Ovary (tissue), 9 donors: ENCODE measurements around the gene REST. TPM values are rescaled to one million over a fixed set of nuclear protein-coding genes. Genes with fewer than 3 reads are reported as not detected.
"Not testable (repeated sequence)": the region's sequence is repeated elsewhere in the genome, so short reads cannot be mapped to it uniquely, and the experiment has no call there.

Experiments
- DNase-seq, 5 donors: peaks; one replicate each; pipeline ENCODE4 v3.0.0-alpha.2; 2019 to 2020
- H3K27ac ChIP-seq, 2 donors: fragments of 200-600 bp; one replicate each; pipeline versions ENCODE4 v1.5.1 to v1.8.0; 2019 to 2022
- H3K27me3 ChIP-seq: fragments of 200-600 bp; one replicate; pipeline ENCODE4 v1.8.0; 2022
- H3K36me3 ChIP-seq: fragments of 200-600 bp; sonication (generic); one replicate; pipeline ENCODE4 v1.5.1; 2019
- H3K4me1 ChIP-seq: one replicate; pipeline ENCODE4 v1.8.1; 2013; ENCODE audit warnings: mild to moderate bottlenecking, moderate library complexity; ENCODE audit not compliant: insufficient read depth
- H3K4me3 ChIP-seq: fragments of 200-600 bp; sonication (generic); one replicate; pipeline ENCODE4 v1.5.1; 2017
- H3K9me3 ChIP-seq, 2 donors: fragments of 200-600 bp in 1 of 2; sonication (generic) in 1 of 2; one replicate each; pipeline versions ENCODE4 v1.5.1 to v1.8.1; 2013 to 2019; ENCODE audit warnings: mild to moderate bottlenecking in 1 of 2, moderate library complexity in 1 of 2
- EP300 ChIP-seq: sonication (generic); formaldehyde crosslinking; IDR thresholded peaks from one replicate; pipeline ENCODE4 v1.6.1; 2017; ENCODE audit warnings: antibody characterized with exemption
- POLR2A ChIP-seq: fragments of 450-650 bp; IDR thresholded peaks from one replicate; pipeline ENCODE4 v1.6.1; 2017; ENCODE audit warnings: antibody characterized with exemption, mild to moderate bottlenecking, moderate library complexity
- WGBS, 3 donors: extraction: QIAGEN DNeasy Blood & Tissue Kit in 1 of 3; methylation state at CpG; one replicate each; pipeline versions ENCODE4 v1.1.5 to v1.1.7; 2013 to 2017; 5-methylcytosine and 5-hydroxymethylcytosine counted together
- intact Hi-C, 4 donors: fragments of 100-400 bp; cut with DNase I; formaldehyde crosslinking; loops; one replicate each; pipeline versions ENCODE4 v1.11.0 to v1.15.1; 2022 to 2023
- polyA plus RNA-seq, 2 donors: library from polyadenylated mRNA; stranded (reverse); fragments of 200-250 nt in 1 of 2; fragments of 350-450 nt in 1 of 2; fragmentation: Illumina TruSeq in 1 of 2; extraction: RNeasy Lipid Tissue Mini Kit (QIAGEN cat#74804) in 1 of 2; gene quantifications; one replicate each; pipeline ENCODE4 v1.2.3, GENCODE V29; 2013 to 2014
- total RNA-seq, 7 donors: library from RNA; depleted of rRNA in 2 of 7; stranded (reverse); fragments of >200 nt in 2 of 7; fragmentation: NEBNext Ultra II Directional in 3 of 7; extraction: Animal tissue kit (Norgen Biotek cat#: 25700) in 3 of 7; gene quantifications; one replicate each; pipeline versions ENCODE4 v1.1.0 to v1.2.4, GENCODE V29; 2016 to 2023
- TF ChIP-seq, protein P1 (sequence below), 3 donors: fragments of 450-650 bp in 2 of 3; fragments of 200-600 bp in 1 of 3; IDR thresholded peaks; one replicate each; pipeline versions ENCODE4 v1.5.1 to v1.8.0; 2016 to 2022; ENCODE audit warnings: antibody characterized with exemption in 3 of 3, mild to moderate bottlenecking in 1 of 3
- donor health status: DM: no; HTN: no; CAD: no; lungs with moderate emphysema.
- donor health status: DM: no; HTN: no; CAD: no.
- donor health status: Bipolar disorder and iron deficiency.
- donor health status: DM: yes; HTN: yes; CAD: no.
- donor health status: DM: no; HTN: no; CAD: no.
- donor health status: DM: yes; HTN: yes; CAD: no.

Gene REST
- total and polyA plus RNA-seq, 9 donors = 8.2 to 43.7 (median 31.5) TPM

DNA sequence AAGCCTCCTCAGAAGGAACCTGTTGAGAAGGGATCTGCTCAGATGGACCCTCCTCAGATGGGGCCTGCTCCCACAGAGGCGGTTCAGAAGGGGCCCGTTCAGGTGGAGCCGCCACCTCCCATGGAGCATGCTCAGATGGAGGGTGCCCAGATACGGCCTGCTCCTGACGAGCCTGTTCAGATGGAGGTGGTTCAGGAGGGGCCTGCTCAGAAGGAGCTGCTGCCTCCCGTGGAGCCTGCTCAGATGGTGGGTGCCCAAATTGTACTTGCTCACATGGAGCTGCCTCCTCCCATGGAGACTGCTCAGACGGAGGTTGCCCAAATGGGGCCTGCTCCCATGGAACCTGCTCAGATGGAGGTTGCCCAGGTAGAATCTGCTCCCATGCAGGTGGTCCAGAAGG, 22.9 kb downstream of the REST start:
- DNase-seq = no peak
- 95 to 97% (median 96%) methylated on average over 7 of the region's 7 CpGs for WGBS, 3 donors
- intact Hi-C loops = no loop called here
- TF ChIP-seq EP300 (no peak), POLR2A (no peak)
- TF ChIP-seq, protein P1, sequence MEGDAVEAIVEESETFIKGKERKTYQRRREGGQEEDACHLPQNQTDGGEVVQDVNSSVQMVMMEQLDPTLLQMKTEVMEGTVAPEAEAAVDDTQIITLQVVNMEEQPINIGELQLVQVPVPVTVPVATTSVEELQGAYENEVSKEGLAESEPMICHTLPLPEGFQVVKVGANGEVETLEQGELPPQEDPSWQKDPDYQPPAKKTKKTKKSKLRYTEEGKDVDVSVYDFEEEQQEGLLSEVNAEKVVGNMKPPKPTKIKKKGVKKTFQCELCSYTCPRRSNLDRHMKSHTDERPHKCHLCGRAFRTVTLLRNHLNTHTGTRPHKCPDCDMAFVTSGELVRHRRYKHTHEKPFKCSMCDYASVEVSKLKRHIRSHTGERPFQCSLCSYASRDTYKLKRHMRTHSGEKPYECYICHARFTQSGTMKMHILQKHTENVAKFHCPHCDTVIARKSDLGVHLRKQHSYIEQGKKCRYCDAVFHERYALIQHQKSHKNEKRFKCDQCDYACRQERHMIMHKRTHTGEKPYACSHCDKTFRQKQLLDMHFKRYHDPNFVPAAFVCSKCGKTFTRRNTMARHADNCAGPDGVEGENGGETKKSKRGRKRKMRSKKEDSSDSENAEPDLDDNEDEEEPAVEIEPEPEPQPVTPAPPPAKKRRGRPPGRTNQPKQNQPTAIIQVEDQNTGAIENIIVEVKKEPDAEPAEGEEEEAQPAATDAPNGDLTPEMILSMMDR (IDR thresholded peaks at IDR 0.05) = no peak
- Histone ChIP-seq H3K36me3 (no peaks in the 10 kb centered on the region), H3K4me3 (no peak overlapping the region), H3K27ac (no peak overlapping the region), H3K27me3 (no peaks in the 10 kb centered on the region), H3K9me3 (no peaks in the 10 kb centered on the region), H3K4me1 (no peaks in the 10 kb centered on the region)

DNA sequence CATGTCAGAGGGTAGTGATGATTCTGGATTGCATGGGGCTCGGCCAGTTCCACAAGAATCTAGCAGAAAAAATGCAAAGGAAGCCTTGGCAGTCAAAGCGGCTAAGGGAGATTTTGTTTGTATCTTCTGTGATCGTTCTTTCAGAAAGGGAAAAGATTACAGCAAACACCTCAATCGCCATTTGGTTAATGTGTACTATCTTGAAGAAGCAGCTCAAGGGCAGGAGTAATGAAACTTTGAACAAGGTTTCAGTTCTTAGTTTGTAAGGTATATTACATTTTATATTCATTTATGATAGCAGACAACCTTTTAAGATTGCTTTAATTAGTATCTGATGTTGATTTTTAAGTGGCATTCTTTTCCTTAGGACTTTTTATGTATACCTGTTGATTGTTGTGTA, 24.2 kb downstream of the REST start:
- no peaks in the 10 kb centered on the region for H3K27me3 ChIP-seq
- H3K4me3 ChIP-seq = no peak overlapping the region
- H3K4me1 ChIP-seq = no peaks in the 10 kb centered on the region
- no peaks in the 10 kb centered on the region for H3K9me3 ChIP-seq
- DNase-seq = no peak
- no peak overlapping the region for H3K27ac ChIP-seq
- no peak for TF ChIP-seq EP300
- TF ChIP-seq, protein P1 (IDR thresholded peaks at IDR 0.05) = no peak
- no peak for TF ChIP-seq POLR2A
- H3K36me3 ChIP-seq = no peaks in the 10 kb centered on the region
- intact Hi-C loops = no loop called here
- WGBS, 3 donors = 56 to 69% (median 61%) methylated on average over 4 of the region's 4 CpGs

- Histone ChIP-seq H3K9me3 (no peaks in the 10 kb centered on the region), H3K27me3 (no peaks in the 10 kb centered on the region), H3K36me3 (no peaks in the 10 kb centered on the region), H3K4me1 (no peaks in the 10 kb centered on the region), H3K4me3 (no peak overlapping the region), H3K27ac (no peak overlapping the region)
- intact Hi-C loops = no loop called here
- no peak for DNase-seq
- TF ChIP-seq EP300 = no peak
- TF ChIP-seq POLR2A = no peak
- TF ChIP-seq, protein P1 (IDR thresholded peaks at IDR 0.05) = no peak
- WGBS, 3 donors = 77 to 88% (median 77%) methylated on average over 6 of the region's 6 CpGs
These were observed 29.6 kb downstream of the REST start for GRCh38 chr4:56937262-56937661.

DNA sequence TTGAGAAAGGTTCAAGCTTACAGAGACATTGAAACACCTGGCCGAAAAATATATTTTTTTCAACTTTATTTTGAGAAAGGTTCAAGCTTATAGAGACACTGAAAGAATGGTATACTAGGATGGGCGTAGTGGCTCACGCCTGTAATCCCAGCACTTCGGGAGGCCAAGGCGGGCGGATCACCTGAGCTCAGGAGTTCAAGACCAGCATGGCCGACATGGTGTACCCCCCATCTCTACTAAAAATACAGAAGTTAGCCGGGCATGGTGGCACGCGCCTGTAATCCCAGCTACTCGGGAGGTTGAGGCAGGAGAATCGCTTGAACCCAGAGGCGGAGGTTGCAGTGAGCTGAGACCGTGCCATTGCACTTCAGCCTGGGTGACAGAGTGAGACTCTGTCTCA, 32.1 kb downstream of the REST start:
- H3K4me3 ChIP-seq, intact Hi-C loops, H3K27ac ChIP-seq: not testable (repeated sequence)

DNA sequence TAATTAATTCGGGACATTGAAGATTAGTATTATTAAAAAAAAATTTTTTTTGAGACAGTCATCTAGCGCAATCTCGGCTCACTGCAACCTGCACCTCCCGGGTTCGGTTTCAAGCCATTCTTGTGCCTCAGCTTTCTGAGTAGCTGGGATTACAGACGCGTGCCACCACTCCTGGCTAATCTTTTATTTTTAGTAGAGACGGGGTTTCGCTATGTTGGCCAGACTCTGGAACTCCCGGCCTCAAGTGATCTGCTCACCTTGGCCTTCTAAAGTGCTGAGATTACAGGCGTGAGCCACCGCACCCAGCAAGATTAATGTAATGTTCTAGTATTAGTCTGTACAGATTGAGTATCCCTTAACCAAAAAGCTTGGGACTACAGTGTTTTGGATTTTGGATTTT, 32.7 kb downstream of the REST start:
- Histone ChIP-seq H3K27me3 (no peaks in the 10 kb centered on the region), H3K9me3 (no peaks in the 10 kb centered on the region), H3K36me3 (no peaks in the 10 kb centered on the region), H3K4me1 (no peaks in the 10 kb centered on the region), H3K27ac (no peak overlapping the region), H3K4me3 (no peak overlapping the region)
- TF ChIP-seq, protein P1 (IDR thresholded peaks at IDR 0.05) = no peak
- no peak for TF ChIP-seq POLR2A
- no peak for TF ChIP-seq EP300
- DNase-seq = no peak
- intact Hi-C loops = no loop called here
- WGBS, 3 donors = 89 to 93% (median 91%) methylated on average over 12 of the region's 12 CpGs

More for the DNA sequence above, 32.1 kb downstream of the REST start:
- not testable (repeated sequence) for H3K9me3 ChIP-seq, DNase-seq, H3K4me1 ChIP-seq, H3K27me3 ChIP-seq, H3K36me3 ChIP-seq
- WGBS, 3 donors = 96 to 98% (median 97%) methylated on average over 14 of the region's 14 CpGs
